Activated T-cell treated with anti-CD3 and anti-CD28 coated beads, Interleukin-2, amount 50 U/mL, for 24 hours (primary cell): Measurements from ENCODE around the gene DNAH1.
A peak's percentile ranks its signal among the peaks of the same experiment; 100 is the strongest.

Source experiments
- DNase-seq: peaks from one replicate; pipeline ENCODE4 v3.0.0-alpha.2; 2020
- H3K27ac Mint-ChIP-seq: 2 replicates; pipeline ENCODE4 v1.8.0; 2020; ENCODE audit warnings: mild to moderate bottlenecking, mixed read lengths
- H3K27me3 Mint-ChIP-seq: 2 replicates; pipeline ENCODE4 v1.8.0; 2020; ENCODE audit warnings: mixed read lengths
- H3K36me3 Mint-ChIP-seq: 2 replicates; pipeline ENCODE4 v1.8.0; 2020; ENCODE audit warnings: low read depth, mixed read lengths
- H3K4me1 Mint-ChIP-seq: 2 replicates; pipeline ENCODE4 v1.8.0; 2020; ENCODE audit warnings: low read depth, mixed read lengths
- H3K4me3 Mint-ChIP-seq: 2 replicates; pipeline ENCODE4 v1.8.0; 2020; ENCODE audit warnings: mild to moderate bottlenecking, moderate library complexity, mixed read lengths
- H3K9me3 Mint-ChIP-seq: 2 replicates; pipeline ENCODE4 v1.8.0; 2020; ENCODE audit warnings: mixed read lengths

Gene DNAH1

DNA sequence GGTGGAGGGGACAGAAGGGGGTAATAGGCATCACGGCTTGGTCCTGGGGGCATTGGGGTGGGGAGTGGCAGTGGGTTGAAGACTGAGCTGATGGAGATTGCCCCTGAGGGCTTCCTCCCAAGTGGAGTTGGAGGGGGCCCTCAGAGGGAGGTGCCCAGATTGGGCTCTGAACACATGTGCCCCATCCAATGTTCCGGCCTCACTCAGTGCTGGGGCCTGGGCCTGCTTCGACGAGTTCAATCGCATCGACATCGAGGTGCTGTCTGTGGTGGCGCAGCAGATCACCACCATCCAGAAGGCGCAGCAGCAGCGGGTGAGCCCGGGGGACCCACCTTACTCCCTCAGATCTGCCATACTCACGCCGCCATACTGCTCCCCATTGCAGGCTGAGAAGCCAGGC, 45.3 kb downstream of the DNAH1 start:
- no peak overlapping the region for H3K27ac Mint-ChIP-seq
- no peaks in the 10 kb centered on the region for H3K27me3 Mint-ChIP-seq
- H3K36me3 Mint-ChIP-seq, result peaks cover 47% of the 10 kb centered on the region

GRCh38 chr3:52361898-52362297, 45.8 kb downstream of the DNAH1 start:
- DNase-seq, result no peak
- no peak overlapping the region for H3K27ac Mint-ChIP-seq
- no peaks in the 10 kb centered on the region for H3K27me3 Mint-ChIP-seq
- no peaks in the 10 kb centered on the region for H3K4me1 Mint-ChIP-seq
- peaks cover 48% of the 10 kb centered on the region for H3K36me3 Mint-ChIP-seq
- H3K9me3 Mint-ChIP-seq, result no peaks in the 10 kb centered on the region
- no peak overlapping the region for H3K4me3 Mint-ChIP-seq

More for the DNA sequence above, 45.3 kb downstream of the DNAH1 start:
- no peak for DNase-seq
- H3K9me3 Mint-ChIP-seq, result no peaks in the 10 kb centered on the region
- no peaks in the 10 kb centered on the region for H3K4me1 Mint-ChIP-seq
- no peak overlapping the region for H3K4me3 Mint-ChIP-seq

DNA sequence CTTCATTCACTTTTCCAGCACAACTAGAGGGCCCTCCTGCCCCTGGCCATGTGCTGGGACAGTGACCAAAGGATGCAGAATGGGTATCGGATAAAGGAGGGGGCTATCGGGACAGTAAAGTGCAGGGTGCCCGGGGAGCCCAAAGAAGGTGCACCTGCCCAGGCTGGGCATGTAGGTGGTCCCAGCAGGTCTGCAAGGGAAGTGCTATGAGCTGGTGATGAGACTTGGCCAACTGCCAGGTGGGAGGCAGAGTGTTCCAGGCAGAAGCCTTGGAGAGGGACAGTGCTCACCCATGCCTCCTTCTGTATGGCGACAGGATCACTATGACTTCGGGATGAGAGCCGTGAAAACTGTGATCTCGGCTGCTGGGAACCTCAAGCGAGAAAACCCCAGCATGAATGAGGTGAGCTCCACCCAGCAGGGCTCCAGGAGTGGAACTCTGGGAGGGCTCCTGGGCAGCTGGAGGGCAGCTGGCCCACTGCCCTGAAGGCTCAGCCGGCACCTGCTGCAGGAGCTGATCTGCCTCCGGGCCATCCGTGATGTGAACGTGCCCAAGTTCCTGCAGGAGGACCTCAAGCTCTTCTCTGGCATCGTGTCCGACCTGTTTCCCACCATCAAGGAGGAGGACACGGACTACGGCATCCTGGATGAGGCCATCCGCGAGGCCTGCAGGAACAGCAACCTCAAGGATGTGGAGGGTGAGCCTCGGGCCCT, 48.4 kb downstream of the DNAH1 start:
- Mint-ChIP-seq H3K9me3 (no peaks in the 10 kb centered on the region), H3K27me3 (no peaks in the 10 kb centered on the region), H3K4me1 (no peaks in the 10 kb centered on the region), H3K27ac (no peak overlapping the region), H3K4me3 (no peak overlapping the region), H3K36me3 (peaks cover 50% of the 10 kb centered on the region)
- DNase-seq, result no peak

- peaks cover 49% of the 10 kb centered on the region for H3K36me3 Mint-ChIP-seq
- no peak for DNase-seq
- no peak overlapping the region for H3K4me3 Mint-ChIP-seq
- no peaks in the 10 kb centered on the region for H3K9me3 Mint-ChIP-seq
- no peaks in the 10 kb centered on the region for H3K27me3 Mint-ChIP-seq
- H3K4me1 Mint-ChIP-seq, result no peaks in the 10 kb centered on the region
- no peak overlapping the region for H3K27ac Mint-ChIP-seq
These were observed 50.4 kb downstream of the DNAH1 start for GRCh38 chr3:52366527-52366926.

GRCh38 chr3:52367891-52368880, 52.1 kb downstream of the DNAH1 start:
- no peaks in the 10 kb centered on the region for H3K27me3 Mint-ChIP-seq
- H3K9me3 Mint-ChIP-seq, result no peaks in the 10 kb centered on the region
- H3K36me3 Mint-ChIP-seq, result peaks cover 45% of the 10 kb centered on the region
- peak overlapping the region; percentile 8 for H3K27ac Mint-ChIP-seq
- DNase-seq, result no peak
- peaks cover 3% of the 10 kb centered on the region for H3K4me1 Mint-ChIP-seq
- no peak overlapping the region for H3K4me3 Mint-ChIP-seq

- Mint-ChIP-seq H3K27ac (no peak overlapping the region), H3K27me3 (no peaks in the 10 kb centered on the region), H3K9me3 (no peaks in the 10 kb centered on the region), H3K4me3 (no peak overlapping the region), H3K4me1 (peaks cover 7% of the 10 kb centered on the region), H3K36me3 (peaks cover 32% of the 10 kb centered on the region)
- DNase-seq, result no peak
These were observed 54.4 kb downstream of the DNAH1 start for GRCh38 chr3:52370531-52370930.

DNA sequence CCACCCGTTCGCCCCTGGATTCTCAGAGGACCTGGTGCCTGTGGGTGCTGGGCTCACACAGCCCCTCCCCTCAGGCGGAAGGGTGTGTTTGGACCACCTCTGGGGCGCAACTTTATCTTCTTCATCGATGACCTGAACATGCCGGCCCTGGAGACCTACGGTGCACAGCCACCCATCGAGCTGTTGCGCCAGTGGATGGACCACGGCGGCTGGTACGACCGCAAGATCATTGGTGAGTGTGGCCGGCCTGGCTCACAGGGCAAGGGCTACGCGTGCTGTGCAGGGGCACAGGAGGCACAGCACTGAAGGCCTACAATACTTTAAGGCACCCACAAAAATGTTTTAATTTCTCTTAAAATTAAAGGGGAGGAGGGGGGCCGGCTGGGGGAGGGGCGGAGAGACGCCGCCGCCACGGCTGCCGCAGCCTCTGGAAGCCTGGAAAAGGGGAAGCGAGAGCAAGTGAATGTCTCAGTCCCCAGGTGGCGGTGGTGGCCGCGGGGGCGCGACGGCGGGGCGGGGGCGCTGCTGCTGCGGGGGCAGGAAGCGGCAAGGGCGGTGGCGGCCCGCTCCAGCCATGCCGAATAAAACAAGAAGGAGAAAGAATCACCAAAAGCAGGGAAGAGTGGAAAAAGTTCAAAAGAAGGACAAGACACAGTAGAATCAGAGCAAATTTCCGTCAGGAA, 56.8 kb downstream of the DNAH1 start:
- peaks cover 7% of the 10 kb centered on the region for H3K4me1 Mint-ChIP-seq
- no peaks in the 10 kb centered on the region for H3K27me3 Mint-ChIP-seq
- no peak overlapping the region for H3K4me3 Mint-ChIP-seq
- peaks cover 25% of the 10 kb centered on the region for H3K36me3 Mint-ChIP-seq
- peak; percentile 35 for DNase-seq
- H3K9me3 Mint-ChIP-seq, result no peaks in the 10 kb centered on the region
- H3K27ac Mint-ChIP-seq, result no peak overlapping the region

DNA sequence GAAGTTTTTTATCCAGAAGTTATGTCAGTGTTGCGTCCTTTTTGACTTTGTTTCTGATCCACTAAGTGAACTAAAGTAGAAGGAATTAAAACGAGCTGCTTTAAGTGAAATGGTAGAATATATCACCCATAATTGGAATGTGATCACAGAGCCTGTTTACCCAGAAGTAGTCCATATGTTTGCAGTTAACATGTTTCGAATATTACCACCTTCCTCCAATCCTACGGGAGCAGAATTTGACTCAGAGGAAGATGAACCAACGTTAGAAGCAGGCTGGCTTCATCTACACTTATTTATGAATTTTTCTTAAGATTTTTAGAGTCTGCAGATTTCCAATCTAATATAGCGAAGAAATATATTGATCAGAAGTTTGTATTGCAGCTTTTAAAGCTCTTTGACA, 57.6 kb downstream of the DNAH1 start:
- Mint-ChIP-seq H3K4me1 (peaks cover 7% of the 10 kb centered on the region), H3K27me3 (no peaks in the 10 kb centered on the region), H3K4me3 (no peak overlapping the region), H3K9me3 (no peaks in the 10 kb centered on the region), H3K36me3 (peaks cover 24% of the 10 kb centered on the region), H3K27ac (no peak overlapping the region)
- DNase-seq, result no peak

- Mint-ChIP-seq H3K36me3 (peaks cover 19% of the 10 kb centered on the region), H3K27ac (peak overlapping the region; percentile 20), H3K4me1 (peaks cover 7% of the 10 kb centered on the region), H3K4me3 (no peak overlapping the region), H3K9me3 (no peaks in the 10 kb centered on the region), H3K27me3 (no peaks in the 10 kb centered on the region)
- no peak for DNase-seq
These were observed 58.1 kb downstream of the DNAH1 start for GRCh38 chr3:52374173-52374572.

- H3K4me1 Mint-ChIP-seq, result no peaks in the 10 kb centered on the region
- no peaks in the 10 kb centered on the region for H3K27me3 Mint-ChIP-seq
- peaks cover 10% of the 10 kb centered on the region for H3K36me3 Mint-ChIP-seq
- peak overlapping the region; percentile 18 for H3K27ac Mint-ChIP-seq
- DNase-seq, result no peak
- no peaks in the 10 kb centered on the region for H3K9me3 Mint-ChIP-seq
- no peak overlapping the region for H3K4me3 Mint-ChIP-seq
These were observed 63.5 kb downstream of the DNAH1 start for GRCh38 chr3:52379610-52380009.

DNA sequence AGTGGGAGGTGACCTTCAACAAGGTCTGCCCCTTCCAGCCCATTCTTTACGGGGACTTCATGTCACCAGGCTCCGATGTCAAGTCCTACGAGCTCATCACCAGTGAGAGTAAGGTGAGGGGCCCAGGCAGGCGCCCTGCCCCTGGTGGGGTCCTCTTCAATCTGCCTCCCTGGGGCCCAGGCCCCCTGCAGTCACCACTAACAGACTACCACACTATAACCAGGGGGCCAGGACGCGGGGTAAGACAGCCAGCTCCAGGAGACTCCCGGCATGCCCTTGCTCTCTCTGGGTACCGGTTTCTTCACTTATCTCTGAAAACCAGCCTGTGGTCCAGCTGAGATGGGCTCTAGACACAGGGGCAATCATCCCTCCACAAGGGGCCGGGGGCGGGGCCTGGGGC, 63.9 kb downstream of the DNAH1 start:
- Mint-ChIP-seq H3K27me3 (no peaks in the 10 kb centered on the region), H3K4me1 (no peaks in the 10 kb centered on the region), H3K4me3 (no peak overlapping the region), H3K36me3 (peaks cover 10% of the 10 kb centered on the region), H3K9me3 (no peaks in the 10 kb centered on the region), H3K27ac (no peak overlapping the region)
- DNase-seq, result no peak

- Mint-ChIP-seq H3K27me3 (no peaks in the 10 kb centered on the region), H3K36me3 (peaks cover 2% of the 10 kb centered on the region), H3K27ac (no peak overlapping the region), H3K9me3 (no peaks in the 10 kb centered on the region), H3K4me1 (no peaks in the 10 kb centered on the region), H3K4me3 (no peak overlapping the region)
- DNase-seq, result no peak
These were observed 65.5 kb downstream of the DNAH1 start for GRCh38 chr3:52381623-52382022.

DNA sequence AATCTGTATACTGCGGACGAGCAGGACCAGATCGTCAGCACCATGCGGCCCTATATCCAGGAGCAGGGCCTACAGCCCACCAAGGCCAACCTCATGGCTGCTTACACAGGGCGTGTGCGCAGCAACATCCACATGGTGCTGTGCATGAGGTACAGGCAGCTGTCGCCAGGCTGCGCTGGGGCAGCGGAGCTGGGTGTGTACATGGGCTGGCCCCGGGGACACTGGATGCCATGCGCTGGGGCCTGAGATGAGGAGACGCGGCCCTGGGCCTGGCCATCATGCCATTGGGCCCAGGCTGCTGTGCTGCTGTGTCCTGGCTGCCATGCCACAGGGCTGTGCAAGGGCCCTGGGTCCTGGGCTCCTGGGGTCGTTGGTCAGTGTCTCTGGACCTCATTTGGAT, 67.3 kb downstream of the DNAH1 start:
- H3K27me3 Mint-ChIP-seq, result no peaks in the 10 kb centered on the region
- no peak overlapping the region for H3K4me3 Mint-ChIP-seq
- H3K36me3 Mint-ChIP-seq, result peaks cover 2% of the 10 kb centered on the region
- H3K9me3 Mint-ChIP-seq, result no peaks in the 10 kb centered on the region
- no peaks in the 10 kb centered on the region for H3K4me1 Mint-ChIP-seq
- no peak for DNase-seq
- no peak overlapping the region for H3K27ac Mint-ChIP-seq

- peaks cover 6% of the 10 kb centered on the region for H3K36me3 Mint-ChIP-seq
- no peaks in the 10 kb centered on the region for H3K27me3 Mint-ChIP-seq
These were observed 68.1 kb downstream of the DNAH1 start for GRCh38 chr3:52384019-52384761.

More at GRCh38 chr3:52384019-52384761, 68.1 kb downstream of the DNAH1 start:
- DNase-seq, result no peak
- H3K27ac Mint-ChIP-seq, result no peak overlapping the region
- H3K9me3 Mint-ChIP-seq, result no peaks in the 10 kb centered on the region
- H3K4me1 Mint-ChIP-seq, result no peaks in the 10 kb centered on the region
- no peak overlapping the region for H3K4me3 Mint-ChIP-seq
